KMS-11 (cell line): ENCODE data around the gene PCSK2.

Source experiments
- H2AFZ ChIP-seq: fragments of 200-600 bp; sonication (generic); 2 replicates; pipeline ENCODE4 v1.6.1; 2016; ENCODE audit warnings: antibody characterized with exemption, mixed run types, low read depth
- H3K27ac ChIP-seq: fragments of 200-600 bp; sonication (generic); 2 replicates; pipeline ENCODE4 v1.6.1; 2016; ENCODE audit warnings: mild to moderate bottlenecking, mixed run types
- H3K27me3 ChIP-seq: fragments of 200-600 bp; sonication (generic); 2 replicates; pipeline ENCODE4 v1.6.1; 2017; ENCODE audit warnings: mild to moderate bottlenecking, low read depth, mixed run types, moderate library complexity; ENCODE audit not compliant: insufficient read depth
- H3K36me3 ChIP-seq: fragments of 200-600 bp; sonication (generic); 2 replicates; pipeline ENCODE4 v1.6.1; 2017; ENCODE audit warnings: mild to moderate bottlenecking, mixed run types; ENCODE audit not compliant: insufficient read depth
- H3K4me1 ChIP-seq: fragments of 200-600 bp; sonication (generic); 2 replicates; pipeline ENCODE4 v1.6.1; 2016; ENCODE audit warnings: mild to moderate bottlenecking, low read depth, mixed run types; ENCODE audit not compliant: poor library complexity, severe bottlenecking
- H3K4me2 ChIP-seq: fragments of 200-600 bp; sonication (generic); 2 replicates; pipeline ENCODE4 v1.7.0; 2016; ENCODE audit warnings: mild to moderate bottlenecking, mixed run types
- H3K4me3 ChIP-seq: fragments of 200-600 bp; sonication (generic); IDR thresholded peaks from 2 replicates; pipeline ENCODE4 v1.6.1; 2017; ENCODE audit warnings: low read depth, low read length, mixed read lengths; ENCODE audit not compliant: insufficient read depth
- H3K79me2 ChIP-seq: fragments of 200-600 bp; sonication (generic); 2 replicates; pipeline ENCODE4 v1.6.1; 2016; ENCODE audit warnings: low read depth, mixed run types; ENCODE audit not compliant: insufficient read depth
- H3K9ac ChIP-seq: fragments of 200-600 bp; sonication (generic); 2 replicates; pipeline ENCODE4 v1.6.1; 2016; ENCODE audit warnings: mild to moderate bottlenecking, mixed run types
- H4K20me1 ChIP-seq: fragments of 200-600 bp; sonication (generic); 2 replicates; pipeline ENCODE4 v1.6.1; 2016; ENCODE audit warnings: mild to moderate bottlenecking, mixed run types; ENCODE audit not compliant: insufficient read depth
- TF ChIP-seq, protein P1 (sequence below): fragments of 200-600 bp; sonication (generic); conservative IDR thresholded peaks from 2 replicates; pipeline ENCODE4 v1.6.1; 2017; ENCODE audit warnings: low read depth, mild to moderate bottlenecking, antibody characterized with exemption, low read length, moderate library complexity, mixed read lengths

PCSK2 gene

DNA sequence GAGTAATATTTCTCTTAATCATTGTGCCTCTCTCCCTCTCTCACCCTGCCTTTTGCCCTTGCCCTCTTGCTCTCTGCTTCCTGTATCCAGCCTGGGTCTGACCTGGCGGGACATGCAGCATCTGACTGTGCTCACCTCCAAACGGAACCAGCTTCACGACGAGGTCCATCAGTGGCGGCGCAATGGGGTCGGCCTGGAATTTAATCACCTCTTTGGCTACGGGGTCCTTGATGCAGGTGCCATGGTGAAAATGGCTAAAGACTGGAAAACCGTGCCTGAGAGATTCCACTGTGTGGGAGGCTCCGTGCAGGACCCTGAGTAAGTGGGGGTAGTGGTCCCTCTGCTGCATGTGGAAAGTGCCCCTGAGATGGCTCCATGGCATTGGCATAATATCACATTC, 238.4 kb downstream of the PCSK2 start:
- Histone ChIP-seq H3K27ac (no peak overlapping the region), H3K9ac (no peak overlapping the region), H3K4me2 (no peak overlapping the region), H4K20me1 (no peaks in the 10 kb centered on the region), H3K4me3 (no peak overlapping the region), H3K4me1 (peaks cover 3% of the 10 kb centered on the region), H3K36me3 (no peaks in the 10 kb centered on the region), H3K27me3 (no peaks in the 10 kb centered on the region), H3K79me2 (no peaks in the 10 kb centered on the region), H2AFZ (no peak overlapping the region)
- TF ChIP-seq, protein P1, sequence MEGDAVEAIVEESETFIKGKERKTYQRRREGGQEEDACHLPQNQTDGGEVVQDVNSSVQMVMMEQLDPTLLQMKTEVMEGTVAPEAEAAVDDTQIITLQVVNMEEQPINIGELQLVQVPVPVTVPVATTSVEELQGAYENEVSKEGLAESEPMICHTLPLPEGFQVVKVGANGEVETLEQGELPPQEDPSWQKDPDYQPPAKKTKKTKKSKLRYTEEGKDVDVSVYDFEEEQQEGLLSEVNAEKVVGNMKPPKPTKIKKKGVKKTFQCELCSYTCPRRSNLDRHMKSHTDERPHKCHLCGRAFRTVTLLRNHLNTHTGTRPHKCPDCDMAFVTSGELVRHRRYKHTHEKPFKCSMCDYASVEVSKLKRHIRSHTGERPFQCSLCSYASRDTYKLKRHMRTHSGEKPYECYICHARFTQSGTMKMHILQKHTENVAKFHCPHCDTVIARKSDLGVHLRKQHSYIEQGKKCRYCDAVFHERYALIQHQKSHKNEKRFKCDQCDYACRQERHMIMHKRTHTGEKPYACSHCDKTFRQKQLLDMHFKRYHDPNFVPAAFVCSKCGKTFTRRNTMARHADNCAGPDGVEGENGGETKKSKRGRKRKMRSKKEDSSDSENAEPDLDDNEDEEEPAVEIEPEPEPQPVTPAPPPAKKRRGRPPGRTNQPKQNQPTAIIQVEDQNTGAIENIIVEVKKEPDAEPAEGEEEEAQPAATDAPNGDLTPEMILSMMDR, result no peak

- Histone ChIP-seq H3K27ac (no peak overlapping the region), H4K20me1 (no peaks in the 10 kb centered on the region), H3K36me3 (no peaks in the 10 kb centered on the region), H3K4me2 (no peak overlapping the region), H3K27me3 (no peaks in the 10 kb centered on the region), H3K4me1 (no peaks in the 10 kb centered on the region), H3K79me2 (no peaks in the 10 kb centered on the region), H3K9ac (no peak overlapping the region), H2AFZ (no peak overlapping the region), H3K4me3 (no peak overlapping the region)
- TF ChIP-seq, protein P1, result no peak
These were observed 239.8 kb downstream of the PCSK2 start for GRCh38 chr20:17466641-17467040.

- no peak overlapping the region for H3K4me2 ChIP-seq
- no peaks in the 10 kb centered on the region for H4K20me1 ChIP-seq
These were observed 240.3 kb downstream of the PCSK2 start for GRCh38 chr20:17467120-17467655.

GRCh38 chr20:17468073-17468840, 241.4 kb downstream of the PCSK2 start:
- Histone ChIP-seq H3K79me2 (no peaks in the 10 kb centered on the region), H3K36me3 (no peaks in the 10 kb centered on the region), H3K9ac (no peak overlapping the region), H3K27me3 (no peaks in the 10 kb centered on the region), H3K27ac (no peak overlapping the region), H3K4me2 (no peak overlapping the region), H3K4me3 (no peak overlapping the region), H2AFZ (no peak overlapping the region), H4K20me1 (no peaks in the 10 kb centered on the region), H3K4me1 (no peaks in the 10 kb centered on the region)
- TF ChIP-seq, protein P1, result no peak

More at GRCh38 chr20:17467120-17467655, 240.3 kb downstream of the PCSK2 start:
- Histone ChIP-seq H3K9ac (no peak overlapping the region), H3K4me1 (no peaks in the 10 kb centered on the region), H3K36me3 (no peaks in the 10 kb centered on the region), H3K79me2 (no peaks in the 10 kb centered on the region), H3K4me3 (no peak overlapping the region), H2AFZ (no peak overlapping the region), H3K27ac (no peak overlapping the region), H3K27me3 (no peaks in the 10 kb centered on the region)
- TF ChIP-seq, protein P1, result no peak
